HG03439 (cell line): ENCODE measurements around the gene MTHFD1.
A peak's percentile ranks its signal among the peaks of the same experiment; 100 is the strongest.
"Not testable (repeated sequence)": the region's sequence is repeated elsewhere in the genome, so short reads cannot be mapped to it uniquely, and the experiment has no call there.

ENCODE experiments used
- ATAC-seq: cut with Tn5 transposase; IDR thresholded peaks from one replicate; pipeline ENCODE4 v1.9.1; 2021; ENCODE audit warnings: mild to moderate bottlenecking, moderate library complexity; ENCODE audit not compliant: unreplicated experiment

MTHFD1 gene

DNA sequence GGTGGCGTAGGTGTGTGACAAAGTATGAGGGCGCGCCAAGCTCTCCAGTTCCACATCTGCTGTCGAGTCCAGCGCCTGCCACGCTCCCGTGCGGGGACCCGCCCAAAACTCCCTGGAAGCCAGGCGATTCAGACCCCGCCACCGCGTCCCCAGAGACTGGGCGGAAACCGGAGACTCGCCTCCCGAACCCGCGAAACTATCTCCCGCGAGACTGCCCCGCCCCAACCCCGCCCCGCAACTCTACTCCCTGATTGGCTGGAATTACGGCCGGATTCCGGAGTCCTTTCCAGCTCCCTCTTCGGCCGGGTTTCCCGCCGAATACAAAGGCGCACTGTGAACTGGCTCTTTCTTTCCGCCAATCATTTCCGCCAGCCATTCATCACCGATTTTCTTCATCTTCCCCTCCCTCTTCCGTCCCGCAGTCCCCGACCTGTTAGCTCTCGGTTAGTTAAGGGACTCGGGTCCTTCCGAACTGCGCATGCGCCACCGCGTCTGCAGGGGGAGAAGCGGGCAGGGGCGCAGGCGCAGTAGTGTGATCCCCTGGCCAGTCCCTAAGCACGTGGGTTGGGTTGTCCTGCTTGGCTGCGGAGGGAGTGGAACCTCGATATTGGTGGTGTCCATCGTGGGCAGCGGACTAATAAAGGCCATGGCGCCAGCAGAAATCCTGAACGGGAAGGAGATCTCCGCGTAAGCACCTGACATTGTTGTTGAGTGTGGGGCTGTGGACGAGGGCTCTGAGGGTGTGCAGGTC is at the start of gene MTHFD1:
MTHFD1 (plus strand) TSS at position 572 of the 751 bp plus-strand sequence; CDS start at position 647, 75 bp downstream.
- peak; percentile 81 for ATAC-seq

DNA sequence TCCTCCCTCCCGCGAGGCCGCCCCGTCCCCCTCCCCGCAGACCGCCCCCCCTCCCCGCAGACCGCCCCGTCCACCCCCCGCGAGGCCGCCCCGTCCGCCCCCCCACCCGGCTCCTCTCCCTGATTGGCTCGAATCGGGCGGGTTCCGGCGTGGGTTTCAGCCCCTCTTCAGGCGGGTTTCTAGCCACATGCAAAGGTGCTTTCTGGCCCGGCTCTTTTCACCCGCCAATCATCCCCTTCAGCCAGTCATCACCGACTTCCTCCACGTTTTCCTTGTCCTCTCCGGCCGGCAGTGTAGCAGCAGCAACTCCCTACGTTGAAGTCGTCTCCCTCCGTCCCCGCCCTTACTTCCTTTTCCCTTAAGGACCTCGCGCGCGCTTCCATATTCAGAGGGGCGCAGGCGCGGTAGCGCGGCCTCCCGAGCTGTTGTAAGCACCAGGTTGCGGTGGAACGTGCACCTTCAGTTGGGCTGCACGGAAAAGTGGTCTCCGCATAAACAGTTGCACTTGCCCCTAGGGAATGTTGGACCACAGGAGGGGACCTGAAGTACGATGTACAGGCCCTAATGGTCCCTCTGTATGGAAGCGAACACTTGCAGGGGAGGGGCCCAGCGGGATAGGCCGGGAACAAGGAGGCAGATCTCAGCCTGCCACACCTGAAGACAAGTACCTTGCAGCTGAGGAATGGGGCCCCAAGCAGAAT is 49.4 kb upstream of the MTHFD1 start:
- peak; percentile 86 for ATAC-seq

DNA sequence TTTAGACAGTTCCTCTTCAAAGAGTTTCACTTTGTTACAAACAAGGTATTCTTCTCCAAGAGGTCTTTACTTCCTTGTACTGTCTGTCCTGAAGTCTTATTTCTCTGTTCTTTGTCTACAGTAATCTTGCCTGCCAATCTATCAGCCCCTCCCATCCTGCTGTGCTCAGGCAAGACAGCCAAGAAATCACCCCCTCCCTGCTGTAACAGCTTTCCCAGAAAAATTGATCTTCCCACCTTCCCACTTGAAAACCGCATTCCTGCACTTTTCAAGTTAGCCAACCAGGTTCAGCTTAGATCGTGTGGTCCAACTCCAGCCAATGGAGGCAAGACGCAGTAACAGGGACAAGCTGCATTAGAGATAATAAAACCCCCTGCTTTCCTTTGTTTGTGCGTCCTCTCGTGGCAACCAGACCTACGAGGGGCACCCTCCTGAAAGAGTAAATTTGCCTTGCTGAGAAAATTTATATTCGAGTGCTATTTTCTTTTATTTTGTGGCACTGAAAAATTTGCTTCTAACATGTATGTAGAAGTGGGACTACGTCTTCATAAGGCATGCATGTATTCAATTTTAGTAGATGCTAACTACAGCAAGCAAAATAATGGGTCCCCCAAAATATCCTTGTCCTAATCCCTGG is 47.5 kb upstream of the MTHFD1 start:
- ATAC-seq, result no peak

DNA sequence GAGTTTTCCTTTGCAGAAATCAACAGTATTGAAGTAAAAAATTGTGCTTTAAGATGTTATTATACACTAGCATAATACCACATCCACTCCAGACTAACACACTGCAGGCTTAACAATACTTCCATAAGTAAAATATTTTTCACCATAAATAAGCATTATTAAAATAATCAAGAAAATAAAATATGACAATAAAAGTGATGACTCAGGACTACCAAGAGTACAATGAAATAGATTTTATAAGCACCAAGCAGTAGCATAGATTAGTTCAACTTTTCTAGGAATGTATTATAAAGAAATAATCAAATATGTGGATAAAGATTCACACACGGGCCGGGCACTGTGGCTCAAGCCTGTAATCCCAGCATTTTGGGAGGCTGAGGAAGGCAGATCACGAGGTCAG is 40.4 kb upstream of the MTHFD1 start:
- ATAC-seq, result no peak

DNA sequence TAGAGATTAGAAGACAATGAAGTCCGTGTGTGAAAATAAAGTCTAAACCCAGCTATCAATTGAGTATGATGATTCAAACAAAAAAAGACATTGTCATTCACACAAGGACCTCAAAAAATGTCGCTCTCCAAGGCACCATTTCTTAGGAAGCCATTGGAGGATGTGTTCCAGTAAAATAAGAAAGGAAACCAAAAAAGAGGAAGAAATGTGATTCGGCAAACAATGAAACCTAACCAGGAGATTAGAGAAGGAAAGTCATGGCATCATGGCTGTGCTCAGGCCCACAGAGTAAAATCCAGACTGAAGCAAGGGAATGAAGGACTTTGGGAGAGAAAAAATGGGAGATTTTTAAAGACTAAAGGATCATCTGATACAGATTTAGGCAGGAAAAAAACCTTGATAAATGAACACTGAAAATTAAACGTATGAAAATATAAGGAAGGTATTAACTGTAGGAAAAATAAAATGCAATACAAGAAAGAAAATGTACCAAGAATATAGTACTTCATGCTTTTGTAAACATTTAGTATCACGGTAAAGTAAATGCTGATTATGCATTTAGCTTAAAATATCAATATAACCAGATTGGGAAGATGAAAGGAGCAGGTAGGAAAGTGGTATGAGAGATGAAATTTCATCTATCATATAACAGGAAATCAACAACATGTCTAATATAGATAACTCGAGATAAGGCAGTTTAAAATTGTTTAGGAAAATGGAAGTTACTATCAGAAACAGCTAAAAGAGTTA is 38.2 kb upstream of the MTHFD1 start:
- ATAC-seq, result no peak

DNA sequence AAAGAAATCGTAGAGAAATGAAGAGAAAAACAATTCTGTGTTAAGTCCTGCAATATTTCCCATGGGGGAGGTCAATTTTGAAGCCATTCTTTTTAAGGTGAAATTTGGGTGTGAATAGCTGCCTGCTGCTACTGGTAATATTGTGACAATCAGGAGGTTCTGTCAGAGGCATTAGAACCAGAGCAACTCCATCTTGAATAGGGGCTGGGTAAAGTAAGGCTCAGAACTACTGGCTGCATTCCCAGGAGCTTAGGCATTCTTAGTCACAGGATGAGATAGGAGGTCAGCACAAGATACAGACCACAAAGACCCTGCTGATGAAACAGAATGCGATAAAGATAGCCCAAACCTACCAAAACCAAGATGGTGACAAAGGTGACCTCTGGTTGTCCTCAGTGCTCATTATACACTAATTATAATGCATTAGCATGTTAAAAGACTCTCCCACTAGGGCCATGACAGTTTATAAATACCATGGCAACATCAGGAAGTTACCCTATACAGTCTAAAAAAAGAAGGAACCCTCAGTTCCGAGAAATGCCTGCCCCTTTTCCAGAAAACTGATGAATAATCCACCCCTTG is 24.8 kb upstream of the MTHFD1 start:
- no peak for ATAC-seq

DNA sequence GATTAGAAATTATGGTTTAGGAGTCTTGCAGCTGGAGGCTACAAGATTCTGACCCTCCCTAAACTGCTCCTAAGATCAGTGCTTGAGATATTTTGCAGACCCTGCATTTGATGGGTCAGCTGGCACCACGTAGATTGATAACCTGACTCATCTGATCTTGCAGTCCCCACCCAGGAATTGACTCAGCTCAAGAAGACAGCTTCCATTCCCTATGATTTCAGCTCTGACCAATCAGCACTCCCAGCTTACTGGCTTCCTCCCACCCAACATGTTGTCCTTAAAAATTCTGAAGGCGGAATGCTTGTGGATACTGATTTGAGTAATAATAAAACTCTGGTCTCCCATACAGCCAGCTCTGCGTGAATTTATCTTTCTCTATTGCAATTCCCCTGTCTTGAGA is 23.2 kb upstream of the MTHFD1 start:
- ATAC-seq, result no peak

DNA sequence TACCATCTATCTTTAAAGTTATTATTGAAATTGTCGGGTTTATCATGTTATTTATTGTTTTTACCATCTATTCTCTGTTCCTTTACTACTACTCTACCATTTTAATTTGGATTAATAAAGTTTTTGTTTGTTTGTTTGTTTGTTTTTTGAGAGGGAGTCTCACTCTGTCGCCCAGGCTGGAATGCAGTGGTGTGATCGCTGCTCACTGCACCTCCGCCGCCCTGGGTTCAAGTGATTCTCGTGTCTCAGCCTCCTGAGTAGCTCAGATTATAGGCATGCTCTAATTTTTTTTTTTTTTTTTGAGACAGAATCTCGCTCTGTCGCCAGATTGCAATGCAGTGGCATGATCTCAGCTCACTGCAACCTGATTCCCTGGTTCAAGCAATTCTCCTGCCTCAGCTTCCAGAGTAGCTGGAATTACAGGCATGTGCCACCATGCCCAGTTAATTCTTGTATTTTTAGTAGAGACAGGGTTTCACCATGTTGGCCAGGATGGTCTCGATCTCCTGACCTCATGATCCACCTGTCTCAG is 22.7 kb upstream of the MTHFD1 start:
- ATAC-seq, result not testable (repeated sequence)

DNA sequence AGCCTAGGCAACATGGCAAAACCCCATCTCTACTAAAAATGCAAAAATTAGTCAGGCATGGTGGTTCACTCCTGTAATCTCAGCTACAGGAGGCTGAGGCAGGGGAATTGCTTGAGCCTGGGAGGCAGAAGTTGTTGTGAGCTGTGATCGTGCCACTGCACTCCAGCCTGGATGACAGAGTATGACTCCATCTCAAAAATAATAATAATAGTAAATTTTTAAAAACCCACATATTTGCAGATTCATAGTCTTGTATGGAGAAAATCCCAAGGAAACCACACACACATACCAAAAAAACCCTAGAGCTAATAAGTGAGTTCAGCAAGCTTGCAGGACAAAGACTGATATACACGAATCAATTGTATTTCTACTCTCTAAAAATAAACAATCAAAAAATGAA is 19.0 kb upstream of the MTHFD1 start:
- ATAC-seq, result no peak

DNA sequence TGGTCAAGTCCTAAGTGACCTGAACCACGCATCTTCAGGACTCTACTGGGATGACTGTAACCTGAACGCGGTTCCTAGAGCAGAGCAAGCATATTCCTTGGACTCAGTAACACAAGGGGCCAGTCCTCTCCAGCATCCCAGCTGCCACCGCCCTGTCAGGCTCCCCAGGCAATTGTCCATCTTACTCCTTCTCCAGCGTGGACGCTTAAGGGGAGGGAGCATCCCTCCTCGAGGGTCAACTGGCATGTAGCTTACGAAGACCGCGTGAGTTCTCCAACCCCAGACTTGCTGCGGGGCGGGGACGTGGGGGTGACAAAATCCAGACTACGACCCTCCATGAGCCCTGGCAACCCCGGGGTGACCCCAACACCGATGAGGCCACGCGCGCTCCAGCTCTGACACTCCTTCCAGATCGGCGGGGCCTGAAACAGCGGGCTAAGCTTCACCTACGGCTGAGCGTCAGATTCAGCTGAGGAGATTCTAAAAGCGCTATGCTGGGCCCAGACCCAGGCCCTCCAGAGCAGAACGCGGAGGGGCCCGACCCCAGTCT is 846 bp upstream of the MTHFD1 start:
- ATAC-seq, result peak; percentile 5

DNA sequence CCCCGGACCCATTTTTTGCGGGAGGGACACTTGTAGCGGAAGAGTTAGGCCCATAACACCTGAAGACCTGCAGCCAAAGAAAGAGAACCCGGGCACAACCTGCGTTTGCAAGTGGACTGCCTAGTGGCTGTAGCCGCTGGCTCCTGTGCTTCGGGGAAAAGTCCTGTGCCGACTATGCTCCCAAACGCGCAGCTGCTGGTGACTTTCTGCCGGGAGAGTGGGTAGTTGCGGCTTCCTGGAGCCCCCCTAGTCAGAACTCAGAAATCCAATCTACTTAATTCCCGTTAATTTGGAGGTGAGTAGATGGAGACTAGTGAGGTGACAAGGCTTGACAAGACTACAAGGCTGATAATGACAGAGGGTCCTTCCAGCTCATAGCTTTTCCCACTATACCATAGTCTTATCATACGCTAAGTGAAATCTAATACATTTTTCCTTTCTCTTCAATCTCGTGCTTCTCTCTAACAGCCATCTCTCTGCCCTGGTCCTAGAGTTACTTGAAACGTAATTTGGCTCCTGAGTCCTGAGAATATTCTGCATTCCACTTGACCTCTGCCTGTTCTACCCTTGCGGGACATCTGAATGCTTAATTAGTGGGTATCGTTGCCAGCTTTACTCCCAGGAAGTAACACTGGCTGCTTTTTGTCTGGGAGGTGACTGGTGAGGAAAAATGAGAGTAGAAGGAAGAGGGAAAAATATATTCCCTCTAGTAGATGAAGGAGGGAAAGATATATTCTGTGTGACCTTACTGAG is 556 bp downstream of the MTHFD1 start:
- ATAC-seq, result peak; percentile 5

DNA sequence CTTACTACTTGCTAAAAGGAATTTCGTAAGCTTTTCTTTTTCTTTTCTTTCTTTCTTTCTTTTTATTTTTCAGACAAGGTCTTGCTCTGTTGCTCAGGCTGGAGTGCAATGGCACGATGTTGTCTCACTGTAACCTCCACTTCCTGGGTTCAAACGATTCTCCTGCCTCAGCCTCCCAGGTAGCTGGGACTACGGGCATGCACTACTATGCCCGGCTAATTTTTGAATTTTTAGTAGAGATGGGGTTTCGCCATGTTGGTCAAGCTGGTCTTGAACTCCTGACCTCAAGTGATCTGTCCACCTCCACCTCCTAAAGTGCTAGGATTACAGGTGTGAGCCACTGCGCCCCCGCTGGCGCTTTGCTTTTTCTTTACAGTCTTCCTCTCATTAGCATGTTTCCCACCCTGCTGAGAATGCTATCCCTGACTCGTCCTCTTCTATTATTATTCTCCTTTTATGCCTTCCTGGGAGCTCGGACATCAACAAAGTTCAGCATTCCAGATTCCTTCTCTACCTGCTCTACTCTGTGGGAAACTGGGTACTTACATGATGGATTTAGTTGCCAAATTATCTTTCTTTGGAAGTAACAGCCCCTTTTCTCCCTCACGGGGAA is 3.1 kb downstream of the MTHFD1 start:
- ATAC-seq, result no peak

DNA sequence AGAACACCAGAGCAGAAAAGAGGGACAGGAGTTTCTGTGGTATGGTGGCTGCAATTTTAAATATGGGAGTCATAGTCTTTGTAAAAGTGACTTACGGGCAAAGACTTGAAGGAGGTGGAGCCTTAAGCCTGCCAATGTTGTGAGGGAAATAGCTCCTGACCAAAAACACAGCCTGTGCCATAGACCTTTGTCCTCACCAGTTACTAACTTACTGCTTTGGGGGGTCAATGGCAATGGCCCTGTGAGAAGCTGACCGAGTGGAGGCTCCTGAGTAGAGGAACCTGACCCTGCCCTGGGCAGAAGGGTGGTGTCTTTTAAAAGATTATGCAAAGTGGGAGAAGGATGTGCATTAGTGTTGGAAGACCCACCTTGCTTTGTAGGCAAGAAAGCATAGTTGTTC is 3.8 kb downstream of the MTHFD1 start:
- ATAC-seq, result no peak

DNA sequence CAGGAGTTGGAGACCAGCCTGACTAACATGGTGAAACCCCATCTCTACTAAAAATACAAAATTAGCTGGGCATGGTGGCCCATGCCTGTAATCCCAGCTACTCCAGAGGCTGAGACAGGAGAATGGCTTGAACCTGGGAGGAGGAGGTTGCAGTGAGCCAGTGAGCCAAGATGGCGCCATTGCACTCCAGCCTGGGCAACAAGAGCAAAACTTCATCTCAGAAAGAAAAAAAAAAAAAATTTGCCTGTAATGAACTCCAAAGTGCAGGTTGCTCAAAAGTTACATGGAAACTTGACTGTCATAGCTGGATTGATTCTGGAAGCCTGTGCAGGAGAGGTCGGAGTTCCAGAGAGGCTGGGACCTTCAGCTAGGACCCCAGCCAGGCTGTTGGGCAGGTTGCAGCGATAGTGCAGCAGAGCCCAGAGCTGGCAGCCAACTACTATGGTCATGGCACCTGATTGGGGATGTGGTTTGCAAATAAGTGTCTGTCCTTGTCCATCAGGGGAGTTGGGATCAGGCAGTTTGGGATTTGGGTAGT is 5.1 kb downstream of the MTHFD1 start:
- not testable (repeated sequence) for ATAC-seq

DNA sequence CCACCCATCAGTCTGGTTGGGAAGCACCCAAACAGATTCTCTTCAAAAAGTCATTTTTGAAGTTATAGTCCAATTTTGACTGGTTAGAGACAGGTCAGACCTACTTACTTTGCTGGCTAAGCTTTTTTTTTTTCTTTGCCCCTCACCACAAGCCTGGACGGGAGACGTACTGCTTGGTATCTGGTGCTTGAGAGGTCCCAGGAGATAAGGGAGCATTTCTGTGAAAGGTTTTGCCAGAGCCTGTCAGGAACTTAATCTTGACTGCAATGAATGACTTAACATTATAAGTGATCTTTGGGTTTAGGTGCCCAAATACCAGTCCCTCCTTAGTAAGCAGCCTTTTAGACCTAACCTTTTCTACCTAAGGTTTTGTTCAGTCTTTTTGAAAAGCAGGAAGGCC is 6.3 kb downstream of the MTHFD1 start:
- ATAC-seq, result no peak

DNA sequence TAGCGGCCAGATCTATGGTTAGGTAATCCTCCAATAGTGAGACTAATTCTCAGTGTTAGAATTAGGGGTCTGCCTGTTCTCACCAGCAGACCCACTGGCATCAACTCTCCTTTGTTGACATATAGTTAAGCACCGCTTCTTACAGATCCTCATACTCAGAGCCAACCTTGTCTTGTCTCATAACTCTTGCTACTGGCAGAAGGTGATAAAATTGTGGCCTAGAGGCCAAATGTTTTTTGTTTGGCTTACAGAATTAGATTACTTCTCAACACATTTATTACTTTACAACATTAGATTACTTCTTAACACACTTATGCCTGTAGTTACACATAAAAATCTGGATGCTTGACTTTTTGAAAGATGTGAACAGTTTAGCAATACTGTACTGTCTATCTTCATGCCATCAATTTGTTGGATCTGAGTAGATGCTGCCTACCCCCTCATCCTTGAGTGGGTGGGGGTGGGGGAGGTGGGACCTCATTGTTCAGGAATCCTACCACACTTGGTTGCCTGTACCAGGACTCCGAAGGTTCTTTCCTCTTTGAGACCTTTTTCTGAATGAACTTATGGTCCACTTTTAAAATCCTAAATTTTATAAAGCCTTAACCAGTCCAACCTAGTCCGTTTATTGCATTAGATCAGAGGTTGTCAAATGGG is 7.0 kb downstream of the MTHFD1 start:
- ATAC-seq, result no peak

DNA sequence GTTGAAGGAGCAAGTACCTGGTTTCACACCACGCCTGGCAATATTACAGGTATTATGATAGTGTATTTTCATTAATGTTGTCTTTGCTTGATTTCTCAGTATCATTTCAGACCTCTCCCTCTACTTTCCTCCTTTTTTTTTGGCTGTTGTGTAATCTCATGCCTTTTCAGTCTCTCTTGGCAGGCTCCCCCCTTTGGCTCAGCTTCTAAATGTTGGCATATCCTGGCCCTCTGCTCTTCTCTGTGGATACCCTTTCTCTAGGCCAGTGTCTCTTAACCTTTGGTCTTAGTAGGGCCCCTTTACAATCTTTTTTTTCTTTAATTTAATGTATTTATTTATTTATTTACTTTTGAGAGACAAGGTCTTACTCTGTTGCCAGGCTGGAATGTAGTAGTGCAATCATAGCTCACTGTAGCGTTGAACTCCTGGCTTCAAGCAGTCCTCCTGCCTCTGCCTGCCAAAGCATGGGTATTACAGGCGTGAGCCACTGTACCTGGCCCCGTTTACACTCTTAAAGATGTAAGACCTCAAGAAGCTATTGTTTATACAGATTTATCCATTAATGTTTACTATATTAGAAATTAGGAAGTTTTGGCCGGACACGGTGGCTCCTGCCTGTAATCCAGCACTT is 12.8 kb downstream of the MTHFD1 start:
- no peak for ATAC-seq

DNA sequence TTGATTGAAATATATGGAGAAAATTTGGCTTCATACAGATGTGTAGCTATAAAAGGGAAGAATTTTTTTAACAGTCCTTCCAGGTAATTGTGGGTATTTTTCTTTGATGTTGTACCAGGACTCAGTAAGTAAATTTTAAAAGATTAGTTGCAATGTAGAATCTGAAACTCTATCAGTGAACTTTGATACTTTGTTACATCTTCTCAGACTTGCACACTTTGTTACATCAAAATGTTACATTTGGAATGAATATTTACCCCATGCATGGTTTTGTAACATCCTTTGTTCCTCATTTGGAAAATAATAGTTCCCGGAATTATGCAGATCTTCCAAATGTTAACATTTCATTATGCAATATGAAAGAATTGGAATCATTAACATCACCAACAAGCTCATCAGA is 13.8 kb downstream of the MTHFD1 start:
- ATAC-seq, result no peak
